Adipose tissue (tissue), 3 donors: ENCODE results near the gene RABGAP1L. TPM values are rescaled to one million over a fixed set of nuclear protein-coding genes. Genes with fewer than 3 reads are reported as not detected.

Experiments used
- H3K27ac ChIP-seq: one replicate; pipeline ENCODE4 v1.5.1; 2013; ENCODE audit warnings: low read depth, low read length
- WGBS, 3 donors: extraction: QIAGEN DNeasy Blood & Tissue Kit; methylation state at CpG; one replicate each; pipeline ENCODE4 v1.1.7; 2013; 5-methylcytosine and 5-hydroxymethylcytosine counted together
- polyA plus RNA-seq, 3 donors: library from polyadenylated mRNA; stranded (reverse); fragments of 200-250 nt; gene quantifications; one replicate each; pipeline ENCODE4 v1.2.3, GENCODE V29; 2013
- donor health status: healthy with polysubstance abuse.
- donor health status: Bipolar disorder and iron deficiency.
- donor health status: healthy.

RABGAP1L gene
- polyA plus RNA-seq, 3 donors, result 7.6 to 13.5 (median 10.3) TPM

DNA sequence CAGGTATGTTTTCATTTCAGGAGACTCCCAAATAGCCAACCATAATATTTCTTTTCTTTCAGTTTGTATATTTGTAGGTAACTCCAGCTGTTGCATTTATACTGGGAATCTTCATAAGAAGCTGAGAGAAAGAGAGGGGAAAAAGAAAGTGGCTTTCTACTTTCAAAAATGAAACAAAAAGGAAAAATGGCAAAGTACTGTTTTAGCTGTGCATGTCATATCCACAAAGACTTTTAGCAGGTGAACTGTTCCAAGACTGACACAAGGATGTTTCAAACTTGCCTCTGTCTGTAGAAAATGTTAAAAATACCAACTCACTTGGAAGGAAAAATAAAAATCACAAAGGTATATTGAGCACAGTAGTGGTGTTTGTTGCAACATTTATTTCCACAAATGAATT lies 798.5 kb downstream of the RABGAP1L start:
- H3K27ac ChIP-seq, result no peak overlapping the region

DNA sequence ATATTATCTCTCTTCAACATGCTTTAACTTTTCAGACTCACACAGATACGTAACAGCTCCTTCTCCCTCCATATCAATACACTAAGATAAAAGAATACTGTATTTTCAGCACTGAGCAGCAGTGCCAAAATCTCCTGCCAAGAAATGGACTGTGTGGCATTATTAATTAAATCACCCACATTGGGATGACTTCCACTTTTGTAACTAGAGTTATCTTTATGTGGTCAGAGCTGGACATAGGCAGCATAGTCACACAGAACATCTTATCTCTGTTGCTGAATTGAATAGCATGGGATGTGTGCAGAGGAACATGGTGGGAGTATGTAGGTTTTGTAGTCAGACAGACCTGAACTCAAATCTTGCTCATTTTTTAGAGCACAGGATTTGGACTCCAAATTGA lies 799.1 kb downstream of the RABGAP1L start:
- H3K27ac ChIP-seq, result no peak overlapping the region
- WGBS, 3 donors, result 31 to 94% (median 80%) methylated on average over 1 of the region's 1 CpG

DNA sequence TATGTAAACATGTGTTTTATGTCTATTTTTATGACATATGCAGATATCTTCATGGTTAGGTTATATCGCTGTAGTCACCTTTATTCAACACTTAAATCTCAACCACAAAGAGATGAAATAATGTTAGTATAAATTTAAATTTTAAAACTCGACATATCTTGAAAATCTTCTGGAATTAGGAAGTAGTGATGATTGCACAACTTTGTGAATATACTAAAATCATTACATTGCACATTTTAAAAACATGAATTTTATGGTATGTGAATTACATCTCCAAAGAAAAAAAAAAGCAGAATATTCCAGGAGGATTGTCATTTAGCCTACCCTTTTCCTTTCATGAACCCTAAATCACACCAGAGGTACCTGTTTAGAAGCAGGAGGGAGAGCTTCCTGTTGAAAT lies 801.0 kb downstream of the RABGAP1L start:
- no peak overlapping the region for H3K27ac ChIP-seq
- WGBS, 3 donors, result 74 to 96% (median 80%) methylated on average over 2 of the region's 2 CpGs

DNA sequence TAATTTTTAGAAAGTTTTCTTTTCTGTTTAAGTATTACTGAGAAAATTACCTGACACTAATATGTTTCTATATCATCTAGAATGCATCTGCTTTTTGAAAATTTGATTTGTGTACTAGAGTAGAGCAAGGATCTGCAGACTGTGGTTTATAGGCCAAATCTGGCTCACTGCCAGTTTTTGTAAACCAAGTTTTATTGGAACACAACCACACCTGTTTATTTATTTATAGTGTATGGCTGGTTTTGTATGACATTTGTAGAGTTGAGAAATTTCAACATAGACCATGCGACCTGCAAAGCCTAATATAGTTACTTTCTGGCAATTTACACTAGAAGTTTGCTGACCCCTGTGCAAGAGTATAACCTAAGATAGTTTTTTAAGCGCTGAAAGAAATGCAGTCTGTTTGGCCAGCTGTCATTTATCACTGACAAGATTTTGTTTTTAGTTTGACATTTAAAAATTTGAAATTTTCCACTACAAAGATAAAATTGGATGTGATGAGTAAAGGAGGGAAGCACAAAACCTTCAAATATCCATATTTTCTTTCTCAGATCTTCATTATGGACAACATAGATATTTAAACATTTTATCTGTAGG lies 804.3 kb downstream of the RABGAP1L start:
- WGBS, 3 donors, result 52 to 61% (median 53%) methylated on average over 2 of the region's 2 CpGs
- no peak overlapping the region for H3K27ac ChIP-seq

DNA sequence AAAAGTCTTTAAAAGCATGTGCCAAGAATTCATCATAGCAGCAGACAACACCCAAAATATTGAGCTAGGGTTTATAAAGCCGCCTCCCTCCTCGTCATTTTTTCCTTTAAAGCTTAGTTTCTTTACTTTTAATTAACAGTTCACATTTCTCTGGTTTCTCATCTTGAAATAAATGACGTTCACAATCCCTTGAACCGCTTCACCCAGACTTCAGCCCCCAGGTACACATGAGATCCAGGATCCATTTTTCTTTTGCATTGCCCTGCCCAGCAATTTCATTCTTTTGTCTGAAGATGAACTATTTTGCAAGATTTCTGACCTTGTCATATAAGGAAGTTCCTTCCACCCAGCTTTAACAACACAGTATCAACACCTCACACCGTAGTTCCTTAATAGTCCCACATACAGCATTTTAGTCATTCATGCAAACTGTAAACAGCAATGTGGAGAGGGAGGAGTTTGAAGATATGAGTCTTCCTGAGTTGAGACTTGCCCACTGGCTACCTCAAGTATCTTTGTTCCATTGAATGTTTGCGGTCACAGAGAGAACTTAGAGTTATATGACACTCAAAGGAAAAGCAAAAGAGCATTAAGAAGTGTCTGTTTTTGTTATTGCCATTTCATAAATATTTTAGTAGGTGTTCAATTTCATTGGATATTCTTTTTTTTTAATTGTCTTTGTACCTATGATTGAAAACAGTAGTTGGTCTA lies 805.1 kb downstream of the RABGAP1L start:
- no peak overlapping the region for H3K27ac ChIP-seq
- WGBS, 3 donors, result 32 to 56% (median 35%) methylated on average over 6 of the region's 6 CpGs

DNA sequence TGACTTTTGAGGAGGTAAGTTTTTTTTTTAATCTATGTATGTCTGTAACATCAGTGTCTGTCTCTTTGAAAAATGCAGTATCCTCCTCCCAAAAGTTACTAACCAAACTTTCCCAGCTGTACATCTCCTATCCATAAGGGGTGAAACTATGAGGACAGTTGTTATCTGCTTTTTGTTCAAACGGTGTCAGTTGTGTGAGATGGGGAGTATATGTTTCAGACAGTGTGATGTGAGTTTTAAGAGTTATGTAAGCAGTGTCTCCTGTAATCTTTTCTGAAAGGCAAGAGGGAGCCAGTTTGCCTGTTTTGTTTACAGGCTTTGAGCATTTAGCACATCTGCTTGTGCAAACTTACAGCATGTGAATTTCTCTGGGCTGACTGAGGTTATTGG lies 805.6 kb downstream of the RABGAP1L start:
- H3K27ac ChIP-seq, result no peak overlapping the region
- WGBS, 3 donors, result 30 to 55% (median 44%) methylated on average over 1 of the region's 1 CpG

DNA sequence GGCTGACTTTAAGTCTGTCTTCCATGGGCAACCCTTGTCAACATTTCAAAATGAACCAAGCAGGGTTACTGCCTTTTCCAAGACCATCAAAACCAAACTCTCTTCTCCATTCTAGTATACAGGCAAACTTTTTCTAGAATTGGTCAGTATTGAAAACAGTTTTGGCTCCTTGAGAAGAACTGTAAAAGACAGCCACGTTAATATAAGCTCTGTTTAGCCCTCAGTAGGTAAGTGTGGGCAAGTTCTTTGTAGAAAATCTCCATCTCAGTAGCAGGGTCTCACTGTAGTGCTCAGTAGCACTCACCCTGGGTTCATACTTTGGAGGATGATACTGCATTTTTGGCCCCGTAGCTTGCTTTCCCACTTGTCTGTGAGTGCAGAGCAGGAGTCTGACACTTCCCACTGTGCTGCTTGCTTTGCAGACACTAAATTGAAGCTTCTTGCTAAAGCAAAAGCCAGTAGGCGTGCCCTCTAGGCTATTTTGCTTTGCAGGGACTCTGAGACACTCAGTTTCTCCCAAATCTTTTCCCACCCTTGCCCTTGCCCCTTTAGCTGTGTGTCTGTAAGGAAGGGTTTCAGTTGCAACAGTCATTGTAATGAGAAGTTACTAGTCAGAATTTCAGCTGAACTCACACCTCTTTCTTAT lies 806.2 kb downstream of the RABGAP1L start:
- peak overlapping the region; percentile 11 for H3K27ac ChIP-seq
- 40 to 46% (median 40%) methylated on average over 3 of the region's 3 CpGs for WGBS, 3 donors

DNA sequence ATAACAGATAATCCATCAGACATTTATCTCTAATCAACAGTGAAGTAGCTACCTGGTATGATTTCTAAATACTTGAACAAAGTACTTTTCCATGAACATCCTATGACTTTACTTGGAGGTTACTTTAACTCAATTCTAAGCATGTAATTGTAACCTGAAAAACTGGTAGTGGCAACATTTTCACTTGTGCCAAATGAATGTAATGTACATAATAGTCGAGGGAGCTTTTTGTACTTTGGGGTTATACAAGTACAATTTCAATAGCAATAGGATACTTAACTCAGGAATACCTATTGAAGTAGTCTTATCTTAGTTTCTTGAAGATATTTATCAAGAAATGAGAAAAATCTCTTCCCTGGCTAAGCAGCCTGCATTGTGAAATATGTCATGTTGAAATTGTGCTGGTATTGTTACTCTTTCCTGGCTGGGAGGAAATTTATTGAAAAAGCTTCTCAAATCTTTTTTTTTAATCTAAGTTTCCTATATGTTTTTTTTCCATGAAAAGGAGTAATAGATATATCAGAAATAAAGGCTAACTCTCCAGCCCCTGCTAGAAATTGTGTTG lies 806.8 kb downstream of the RABGAP1L start:
- no peak overlapping the region for H3K27ac ChIP-seq
- WGBS, 3 donors, result 13 to 52% (median 49%) methylated on average over 1 of the region's 1 CpG

DNA sequence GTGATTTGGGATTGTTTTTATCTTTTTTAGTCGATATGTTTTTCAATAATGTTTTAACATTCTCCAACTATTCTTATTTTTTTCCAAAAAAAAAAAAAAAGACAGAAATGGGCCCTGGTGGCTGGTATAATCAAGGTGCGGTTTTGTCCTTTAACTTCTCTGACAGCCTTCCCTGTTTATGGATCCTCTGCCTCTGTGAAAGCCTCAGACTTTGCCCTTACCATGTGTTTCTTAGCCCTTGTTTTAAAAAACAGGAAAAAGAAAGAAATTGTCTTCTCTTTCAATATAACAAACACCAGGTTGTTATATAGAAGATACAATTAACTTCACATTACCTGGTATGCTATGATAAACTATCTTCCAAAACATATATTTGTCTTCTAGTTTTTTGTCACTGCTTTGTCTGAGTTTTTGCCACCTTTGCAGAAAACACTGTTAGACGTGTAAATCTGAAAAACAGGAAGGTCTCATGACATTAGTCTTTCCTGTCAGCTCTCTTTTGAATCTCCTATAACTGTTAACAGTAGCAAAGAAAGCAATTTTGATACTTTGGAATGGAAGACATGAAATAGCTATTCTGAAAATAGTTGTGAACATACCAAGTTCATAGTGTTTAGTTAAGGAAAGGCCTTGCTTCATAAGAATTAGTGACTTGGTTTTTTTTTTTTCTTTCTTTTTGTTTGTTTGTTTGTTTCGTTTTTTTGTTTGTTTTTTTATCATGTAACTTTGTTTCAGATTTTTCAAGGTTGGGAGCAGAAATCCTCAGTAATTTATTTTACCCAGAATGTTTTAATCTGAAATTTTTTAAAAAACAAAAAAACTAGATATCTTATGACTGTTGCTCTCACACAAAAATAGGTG lies 808.8 kb downstream of the RABGAP1L start:
- 53 to 61% (median 61%) methylated on average over 4 of the region's 4 CpGs for WGBS, 3 donors
- H3K27ac ChIP-seq, result no peak overlapping the region

DNA sequence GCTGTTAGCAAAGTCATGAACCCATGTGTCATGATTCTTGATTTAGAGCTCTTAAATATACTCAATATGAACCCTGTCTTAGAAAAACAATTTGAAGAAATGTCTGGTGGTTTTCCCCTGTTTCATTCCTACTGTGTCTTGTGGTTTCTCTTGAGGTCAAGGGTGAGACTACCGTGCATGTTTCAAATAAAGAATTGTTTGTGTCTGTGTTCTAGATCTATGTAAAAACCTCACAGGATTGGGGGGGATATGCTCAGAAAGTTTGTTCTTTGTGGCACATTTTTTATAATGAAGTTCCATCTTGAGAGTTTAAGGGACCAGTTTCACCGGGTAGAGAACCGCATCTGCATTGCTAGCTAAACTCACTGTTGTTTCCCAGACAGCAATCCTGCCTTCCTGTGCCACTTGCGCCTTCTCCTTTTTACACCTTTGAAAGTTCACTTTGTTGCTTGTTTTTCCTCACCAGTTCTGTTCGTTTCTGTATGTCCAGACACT lies 809.5 kb downstream of the RABGAP1L start:
- H3K27ac ChIP-seq, result no peak overlapping the region
- 52 to 79% (median 53%) methylated on average over 5 of the region's 5 CpGs for WGBS, 3 donors

DNA sequence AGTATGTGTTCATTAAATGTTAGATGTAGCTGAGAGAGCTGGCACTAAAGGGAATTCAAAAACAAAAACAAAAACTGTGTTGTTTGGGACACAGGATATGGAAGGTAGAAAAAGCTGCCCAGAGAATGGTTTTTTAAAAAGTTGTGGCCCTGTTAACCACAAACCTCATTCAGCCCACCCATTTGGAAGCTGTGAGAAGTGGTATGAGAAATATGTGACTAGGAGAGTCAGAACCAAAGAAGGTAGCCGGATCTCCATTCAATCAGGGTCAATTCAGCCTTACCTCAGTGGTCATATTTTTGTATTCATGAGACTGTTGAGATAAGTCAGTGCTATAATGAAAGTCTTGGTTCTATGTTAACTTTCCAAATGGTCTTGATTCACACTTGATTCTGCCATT lies 810.7 kb downstream of the RABGAP1L start:
- WGBS, 3 donors, result 96 to 100% (median 96%) methylated on average over 1 of the region's 1 CpG
- H3K27ac ChIP-seq, result no peak overlapping the region

DNA sequence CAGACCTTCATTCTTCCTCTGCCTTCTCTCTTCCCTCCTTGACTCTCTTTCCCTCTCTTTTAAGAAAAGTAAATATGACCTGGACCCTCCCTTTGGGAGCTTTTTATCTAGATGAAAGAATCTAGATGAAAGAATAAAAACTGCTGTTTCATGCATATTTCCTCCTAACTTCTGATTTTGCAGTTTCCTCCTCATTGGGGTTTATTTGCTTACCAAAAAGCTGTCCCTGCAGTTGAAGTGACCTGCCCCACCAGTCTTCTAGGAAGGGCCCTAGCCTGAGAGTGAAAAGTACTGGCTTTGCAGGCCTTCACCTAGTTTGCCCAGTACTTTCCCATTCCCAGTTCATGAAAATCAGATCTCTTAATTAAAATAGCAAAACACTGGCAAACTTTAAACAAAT lies 812.1 kb downstream of the RABGAP1L start:
- H3K27ac ChIP-seq, result no peak overlapping the region

DNA sequence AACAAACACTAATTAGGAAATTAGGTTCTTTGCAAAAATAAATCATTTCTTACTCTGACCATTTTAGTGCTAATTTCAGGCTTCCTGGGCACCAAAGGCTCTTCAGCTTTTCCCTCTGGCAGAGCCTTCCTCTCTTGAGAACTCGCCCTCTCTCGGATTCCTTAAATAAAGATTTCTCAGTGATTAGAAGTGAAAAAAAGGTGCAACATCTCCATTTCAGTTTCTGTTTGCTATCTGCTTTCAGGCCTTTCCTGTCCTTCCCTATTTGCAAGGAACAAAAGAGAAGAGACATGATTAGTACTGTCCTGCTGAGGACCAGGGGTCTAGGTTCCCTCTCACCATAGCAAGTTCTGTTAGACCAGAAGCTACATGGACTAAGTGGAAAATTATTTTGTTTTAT lies 812.6 kb downstream of the RABGAP1L start:
- 66 to 93% (median 70%) methylated on average over 2 of the region's 2 CpGs for WGBS, 3 donors

DNA sequence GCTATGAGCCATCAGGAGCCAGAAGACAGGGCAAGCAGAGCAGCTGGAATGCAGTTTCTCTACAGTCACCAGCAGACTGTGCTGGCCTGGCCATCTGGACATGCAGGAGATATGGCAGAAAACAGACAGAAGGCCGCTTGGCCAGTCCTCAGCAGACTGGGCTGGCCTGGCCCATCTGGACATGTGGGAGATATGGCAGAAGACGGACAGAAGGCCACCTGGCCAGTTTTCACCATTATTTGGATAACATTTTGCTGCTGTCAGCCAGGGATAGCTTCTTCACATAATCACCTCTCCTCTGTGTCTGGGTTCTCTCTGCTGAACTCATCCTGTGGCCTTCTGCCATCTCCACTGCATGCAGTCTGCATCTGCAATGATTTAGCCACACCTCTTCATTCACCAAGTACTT lies 815.4 kb downstream of the RABGAP1L start:
- WGBS, 3 donors, result 48 to 82% (median 77%) methylated on average over 2 of the region's 2 CpGs
- no peak overlapping the region for H3K27ac ChIP-seq

More for the DNA sequence above, 812.6 kb downstream of the RABGAP1L start:
- H3K27ac ChIP-seq, result no peak overlapping the region

DNA sequence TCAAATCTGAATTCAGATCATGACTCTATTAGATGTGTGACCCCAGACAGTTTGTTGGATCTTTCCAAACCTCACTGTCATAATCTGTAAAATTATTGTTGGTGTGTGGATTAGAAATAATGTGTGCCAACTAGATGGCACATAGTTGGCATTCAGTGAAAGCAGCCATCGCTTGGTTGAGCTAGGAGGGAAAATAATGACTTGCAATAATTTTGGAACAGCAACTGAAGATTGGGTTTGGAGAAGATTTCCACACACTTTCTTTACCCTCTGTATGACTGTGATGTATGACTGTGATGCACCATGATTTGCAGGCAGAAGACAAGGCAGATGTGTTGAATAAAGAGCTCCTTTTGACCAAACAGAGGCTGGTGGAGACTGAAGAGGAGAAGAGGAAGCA lies 816.4 kb downstream of the RABGAP1L start:
- H3K27ac ChIP-seq, result no peak overlapping the region
- WGBS, 3 donors, result 64 to 78% (median 73%) methylated on average over 1 of the region's 1 CpG

DNA sequence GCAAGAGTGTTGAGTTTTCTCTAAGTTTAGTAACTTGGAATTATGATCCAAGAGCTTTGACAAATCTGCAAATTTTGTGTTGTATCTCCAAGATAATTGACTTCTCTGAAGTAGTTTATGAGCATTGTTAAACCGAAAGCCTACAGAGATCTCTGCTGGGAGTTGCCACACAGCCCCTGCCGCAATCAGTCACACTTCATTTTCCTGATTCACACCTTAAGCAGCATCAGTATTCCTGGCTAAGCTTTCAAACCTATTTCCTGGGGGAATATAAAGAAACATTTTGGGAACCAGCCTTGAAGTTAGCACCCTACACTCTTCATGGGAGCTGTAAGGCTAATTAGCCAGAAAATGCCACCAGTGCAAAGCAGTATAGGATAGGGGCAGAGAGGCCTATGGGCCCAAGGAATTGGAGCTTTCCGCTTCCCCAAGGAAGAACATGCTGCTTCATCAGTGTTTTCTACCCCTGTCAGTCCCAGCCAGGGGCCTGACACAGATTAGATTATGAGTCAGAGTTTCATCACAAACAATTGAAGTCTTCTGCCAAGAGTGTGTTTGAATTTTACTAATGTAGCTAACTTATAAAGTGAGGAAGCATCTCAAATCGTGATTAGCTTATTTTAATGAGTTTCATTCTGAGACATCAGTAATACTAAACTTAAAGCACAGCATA lies 817.3 kb downstream of the RABGAP1L start:
- 70 to 85% (median 72%) methylated on average over 4 of the region's 4 CpGs for WGBS, 3 donors
- no peak overlapping the region for H3K27ac ChIP-seq

DNA sequence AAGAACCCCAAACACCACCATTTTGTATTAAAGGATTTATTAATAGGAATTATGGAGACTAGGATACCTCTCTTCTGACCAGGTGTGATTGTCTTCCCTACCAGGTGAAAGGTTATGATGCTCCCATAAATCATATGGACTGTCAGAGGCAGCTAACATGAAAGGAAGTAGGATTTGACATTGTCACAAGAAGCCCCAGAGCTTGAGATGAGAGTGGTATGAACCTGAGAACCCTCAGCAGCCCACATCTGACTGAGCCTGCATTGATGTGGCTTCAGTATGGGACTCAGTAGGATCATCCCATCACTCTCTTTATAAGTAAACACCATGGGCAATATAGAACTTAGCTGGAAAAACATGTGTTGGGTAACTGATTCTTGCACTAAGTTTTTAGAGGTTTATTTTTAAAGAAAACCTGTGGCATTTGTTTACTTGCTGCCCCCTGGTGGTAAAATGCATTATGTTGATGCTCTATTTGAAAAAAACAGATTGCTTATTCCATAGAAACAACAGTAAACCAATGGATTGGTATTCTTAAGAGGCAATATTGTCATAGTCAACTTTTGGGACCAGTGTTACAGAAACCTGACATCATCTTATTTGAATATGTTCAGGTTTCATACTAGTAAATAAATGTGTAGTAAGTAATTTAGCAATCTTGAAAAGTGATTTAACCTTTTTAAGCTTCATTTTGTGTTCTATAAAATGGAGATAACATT lies 823.8 kb downstream of the RABGAP1L start:
- no peak overlapping the region for H3K27ac ChIP-seq

DNA sequence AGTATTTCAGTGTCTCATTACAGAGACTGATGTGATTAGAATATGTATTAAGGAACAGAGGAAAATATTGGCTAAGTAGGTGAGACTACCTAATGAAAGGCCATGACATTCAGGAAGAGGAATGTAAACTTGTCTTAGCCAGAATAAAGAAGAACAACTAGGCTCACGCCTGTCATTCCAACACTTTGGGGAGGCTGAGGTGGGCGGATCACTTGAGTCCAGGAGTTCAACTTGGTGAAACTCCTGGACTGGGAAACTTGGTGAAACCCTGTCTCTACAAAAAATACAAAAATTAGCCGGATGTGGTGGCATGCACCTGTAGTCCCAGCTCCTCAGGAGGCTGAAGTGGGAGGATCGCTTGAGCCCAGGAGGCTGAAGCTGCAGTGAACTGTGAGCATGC lies 825.6 kb downstream of the RABGAP1L start:
- 96 to 98% (median 97%) methylated on average over 4 of the region's 4 CpGs for WGBS, 3 donors

More for the DNA sequence above, 825.6 kb downstream of the RABGAP1L start:
- H3K27ac ChIP-seq, result no peak overlapping the region
